Lower leg skin (tissue), 3 donors: ENCODE measurements around the gene FBXO17.

ENCODE experiments used
- CTCF ChIP-seq, 3 donors: fragments of 450-650 bp; IDR thresholded peaks; one replicate each; pipeline ENCODE4 v1.5.1; 2016; ENCODE audit warnings: antibody characterized with exemption in 3 of 3, mild to moderate bottlenecking in 3 of 3, moderate library complexity in 2 of 3
- POLR2A ChIP-seq, 2 donors: fragments of 450-650 bp; IDR thresholded peaks; one replicate each; pipeline ENCODE4 v1.6.1; 2016 to 2017; ENCODE audit warnings: antibody characterized with exemption in 2 of 2, mild to moderate bottlenecking in 1 of 2, moderate library complexity in 1 of 2

- TF ChIP-seq CTCF (IDR thresholded peaks at IDR 0.05) (no peak), POLR2A (IDR thresholded peaks at IDR 0.05) (no peak)
Measured at GRCh38 chr19:39007096-39007495, 31.6 kb upstream of the FBXO17 start.
